Suprapubic skin (tissue), 3 donors: ENCODE data around the gene NBEAL1.
"Not testable (repeated sequence)": the region's sequence is repeated elsewhere in the genome, so short reads cannot be mapped to it uniquely, and the experiment has no call there.

Experiments used
- CTCF ChIP-seq, 2 donors: fragments of 200-600 bp in 1 of 2; fragments of 450-650 bp in 1 of 2; sonication (generic) in 1 of 2; IDR thresholded peaks; one replicate each; pipeline ENCODE4 v1.5.1; 2016 to 2019; ENCODE audit warnings: antibody characterized with exemption in 2 of 2, mild to moderate bottlenecking in 1 of 2, moderate library complexity in 1 of 2
- POLR2A ChIP-seq, 2 donors: fragments of 450-650 bp; IDR thresholded peaks; one replicate each; pipeline ENCODE4 v1.6.1; 2017; ENCODE audit warnings: antibody characterized with exemption in 2 of 2, mild to moderate bottlenecking in 2 of 2, moderate library complexity in 2 of 2

GRCh38 chr2:203253422-203254095 lies 238.9 kb downstream of the NBEAL1 start:
- TF ChIP-seq POLR2A, CTCF (IDR thresholded peaks at IDR 0.05): not testable (repeated sequence)
